Measurements from ENCODE around the gene PLS3.

- TF ChIP-seq POLR2A (IDR thresholded peaks at IDR 0.05; ENCODE audit: low read depth, low read length) (no peak), MAZ (IDR thresholded peaks at IDR 0.05; ENCODE audit: borderline replicate concordance, low read depth, low read length) (no peak), CTCF (conservative IDR thresholded peaks at IDR 0.05; ENCODE audit: low read depth, low read length) (no peak), USF2 (IDR thresholded peaks at IDR 0.05; ENCODE audit: low read depth, low read length) (no peak), NFE2L2 (IDR thresholded peaks at IDR 0.05; ENCODE audit: low read depth, low read length) (no peak)
Observed at GRCh38 chrX:115581759-115582615, 21.0 kb downstream of the PLS3 start.

Measured in IMR-90 (cell line).